ENCODE results near the gene GRIK4. TPM values are rescaled to one million over a fixed set of nuclear protein-coding genes. Genes with fewer than 3 reads are reported as not detected.
A peak's percentile ranks its signal among the peaks of the same experiment; 100 is the strongest.

GRIK4 gene
- total and polyA plus RNA-seq, 2 donors (not counting 3 experiments of a cell fraction or from before 2014, with no cell fraction given) = 0.81 to 1.6 TPM

DNA sequence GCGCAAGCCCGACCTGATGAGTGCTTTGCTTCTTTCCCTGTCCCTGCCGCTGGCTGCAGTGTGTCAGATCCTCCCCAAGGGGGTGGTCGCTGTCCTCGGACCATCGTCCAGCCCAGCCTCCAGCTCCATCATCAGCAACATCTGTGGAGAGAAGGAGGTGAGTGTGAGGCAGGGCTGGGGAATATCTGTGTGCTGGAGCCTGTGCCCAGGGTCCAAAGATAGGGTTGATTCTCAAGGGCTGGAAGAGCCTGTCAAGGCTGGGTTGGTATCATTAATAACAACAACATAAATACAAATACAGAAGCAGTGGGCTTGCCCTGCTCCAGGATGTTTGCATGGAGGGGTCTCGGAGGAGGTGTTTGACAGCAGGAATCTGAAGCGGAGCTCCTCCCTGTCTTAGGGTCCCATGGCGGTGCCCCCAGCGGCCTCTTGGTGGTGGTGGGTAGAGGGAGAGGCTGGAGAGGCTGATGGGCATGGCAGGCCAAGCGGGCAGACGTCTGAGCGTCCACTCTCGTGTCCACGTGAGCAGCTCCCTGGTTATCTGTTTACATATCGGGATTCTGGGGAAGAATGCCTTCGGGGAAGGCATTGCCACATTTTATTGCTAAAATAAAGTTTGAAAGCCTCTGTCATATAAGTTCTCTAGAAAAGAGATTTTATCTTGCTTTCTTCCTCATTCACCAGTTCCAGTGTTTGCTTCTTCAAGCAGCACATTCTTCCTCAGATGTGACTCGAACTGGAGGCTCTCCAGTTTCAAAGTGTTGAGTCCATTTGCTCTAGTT lies 304.0 kb downstream of the GRIK4 start:
- no peaks in the 10 kb centered on the region for H3K36me3 ChIP-seq (ENCODE audit: control insufficient read depth in 2 of 2, extremely low read depth in 1 of 2, insufficient read depth in 2 of 2, low read length in 2 of 2)
- peaks cover 3% of the 10 kb centered on the region for H3K4me1 ChIP-seq (ENCODE audit: control insufficient read depth, extremely low read depth, insufficient read depth, low read length)
- DNase-seq (ENCODE audit: low read depth, low spot score) = no peak
- H3K9me3 ChIP-seq (replicated peaks; ENCODE audit: control insufficient read depth, insufficient read depth, low read length) = no peaks in the 10 kb centered on the region
- H3K27me3 ChIP-seq (ENCODE audit: control insufficient read depth in 2 of 2, insufficient read depth in 2 of 2, low read length in 2 of 2) = no peaks in the 10 kb centered on the region
- no peaks in the 10 kb centered on the region for H3K79me2 ChIP-seq (ENCODE audit: control insufficient read depth, insufficient read depth, low read length)
- no peaks in the 10 kb centered on the region for H4K20me1 ChIP-seq (replicated peaks; ENCODE audit: control insufficient read depth, extremely low read depth, insufficient read depth, low read length)
- TF ChIP-seq GATA2 (IDR thresholded peaks at IDR 0.05; ENCODE audit: insufficient read depth, insufficient read length, low read depth, low read length) = no peak
- ChIA-PET POLR2A (no interaction called here), CTCF (interaction anchor here (1.6 kb wide), 1 partner anchor 14 kb away, joined by 5 read pairs; no protein-coding TSS in a partner anchor)
- dilution Hi-C loops (cut with MboI; ENCODE audit: extremely low pct_ligation_motif_present, low sequenced_read_pairs) (no loop called here), intact Hi-C loops (cut with micrococcal nuclease) (no loop called here)
- H3K4me3 ChIP-seq (replicated peaks in 1 of 3; ENCODE audit: insufficient read depth in 1 of 3, low read depth in 1 of 3, low read length in 3 of 3) = no peak overlapping the region
- no peak overlapping the region for H3K9ac ChIP-seq (replicated peaks; ENCODE audit: extremely low read depth, insufficient read depth, low read length)
- no peak for FAIRE-seq
- H2AFZ ChIP-seq (ENCODE audit: low read depth, low read length) = peak overlapping the region; percentile 18
- no peaks in the 10 kb centered on the region for H3K9me1 ChIP-seq (replicated peaks; ENCODE audit: control insufficient read depth, extremely low read depth, insufficient read depth, low read length)
- H3K27ac ChIP-seq (ENCODE audit: insufficient read depth, low read depth, low read length) = no peak overlapping the region
- H3K4me2 ChIP-seq (ENCODE audit: insufficient read depth, low read length) = no peak overlapping the region
- no TSS peak for BruUV-seq (replicated peaks)

DNA sequence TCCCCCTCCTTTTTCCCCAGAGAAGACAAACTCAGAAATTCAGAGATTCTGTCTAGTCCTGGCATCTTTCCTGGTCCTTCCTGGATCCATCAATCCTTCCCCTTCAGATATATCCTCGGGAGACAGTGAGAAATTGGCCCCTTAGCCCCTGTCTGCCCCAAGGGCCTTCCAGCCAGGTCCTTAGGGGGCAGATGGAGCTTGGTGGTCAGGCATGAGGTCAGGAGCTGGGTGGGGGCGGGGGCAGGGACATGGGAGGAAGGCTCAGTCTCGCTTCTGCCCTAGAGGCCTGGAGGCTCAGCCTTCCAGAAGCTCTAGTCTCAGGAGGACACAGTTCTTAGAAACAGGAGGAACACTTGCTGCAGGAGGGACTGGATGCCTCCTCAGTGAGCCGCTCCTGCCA lies 304.6 kb downstream of the GRIK4 start:
- ChIA-PET POLR2A (no interaction called here), CTCF (interaction anchor here (1.0 to 1.6 kb wide), 2 partner anchors 14 to 69 kb away, joined by 3 to 5 read pairs; no protein-coding TSS in a partner anchor)
- no peaks in the 10 kb centered on the region for H3K9me1 ChIP-seq (replicated peaks; ENCODE audit: control insufficient read depth, extremely low read depth, insufficient read depth, low read length)
- no peaks in the 10 kb centered on the region for H3K9me3 ChIP-seq (replicated peaks; ENCODE audit: control insufficient read depth, insufficient read depth, low read length)
- TF ChIP-seq FOS (IDR thresholded peaks at IDR 0.05; ENCODE audit: borderline replicate concordance, insufficient read depth, low read length) = no peak
- no peak for TF ChIP-seq EZH2 (IDR thresholded peaks at IDR 0.05; ENCODE audit: borderline replicate concordance, low read depth, low read length, severe bottlenecking)
- TF ChIP-seq, protein P1, sequence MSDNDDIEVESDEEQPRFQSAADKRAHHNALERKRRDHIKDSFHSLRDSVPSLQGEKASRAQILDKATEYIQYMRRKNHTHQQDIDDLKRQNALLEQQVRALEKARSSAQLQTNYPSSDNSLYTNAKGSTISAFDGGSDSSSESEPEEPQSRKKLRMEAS (IDR thresholded peaks at IDR 0.05; ENCODE audit: insufficient read depth, insufficient read length) = no peak
- no peak for TF ChIP-seq GATA2 (IDR thresholded peaks at IDR 0.05; ENCODE audit: insufficient read depth, insufficient read length, low read depth, low read length)
- TF ChIP-seq, protein P2, sequence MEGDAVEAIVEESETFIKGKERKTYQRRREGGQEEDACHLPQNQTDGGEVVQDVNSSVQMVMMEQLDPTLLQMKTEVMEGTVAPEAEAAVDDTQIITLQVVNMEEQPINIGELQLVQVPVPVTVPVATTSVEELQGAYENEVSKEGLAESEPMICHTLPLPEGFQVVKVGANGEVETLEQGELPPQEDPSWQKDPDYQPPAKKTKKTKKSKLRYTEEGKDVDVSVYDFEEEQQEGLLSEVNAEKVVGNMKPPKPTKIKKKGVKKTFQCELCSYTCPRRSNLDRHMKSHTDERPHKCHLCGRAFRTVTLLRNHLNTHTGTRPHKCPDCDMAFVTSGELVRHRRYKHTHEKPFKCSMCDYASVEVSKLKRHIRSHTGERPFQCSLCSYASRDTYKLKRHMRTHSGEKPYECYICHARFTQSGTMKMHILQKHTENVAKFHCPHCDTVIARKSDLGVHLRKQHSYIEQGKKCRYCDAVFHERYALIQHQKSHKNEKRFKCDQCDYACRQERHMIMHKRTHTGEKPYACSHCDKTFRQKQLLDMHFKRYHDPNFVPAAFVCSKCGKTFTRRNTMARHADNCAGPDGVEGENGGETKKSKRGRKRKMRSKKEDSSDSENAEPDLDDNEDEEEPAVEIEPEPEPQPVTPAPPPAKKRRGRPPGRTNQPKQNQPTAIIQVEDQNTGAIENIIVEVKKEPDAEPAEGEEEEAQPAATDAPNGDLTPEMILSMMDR (IDR thresholded peaks at IDR 0.05; ENCODE audit: extremely low read depth in 1 of 2, insufficient read depth in 1 of 2, low read depth in 1 of 2, low read length in 2 of 2) = no peak
- no peak for TF ChIP-seq POLR2A (IDR thresholded peaks at IDR 0.05; ENCODE audit: low read depth, low read length)
- no peak for TF ChIP-seq JUN (IDR thresholded peaks at IDR 0.05; ENCODE audit: borderline replicate concordance, insufficient read depth, insufficient read length, low read depth)
- no peak for TF ChIP-seq POLR2AphosphoS5 (IDR thresholded peaks at IDR 0.05; ENCODE audit: insufficient read depth, low read depth, low read length)
- TF ChIP-seq MYC (IDR thresholded peaks at IDR 0.05; ENCODE audit: low read depth, low read length) = no peak
- H3K4me1 ChIP-seq (ENCODE audit: control insufficient read depth, extremely low read depth, insufficient read depth, low read length) = peaks cover 3% of the 10 kb centered on the region
- H3K4me2 ChIP-seq (ENCODE audit: insufficient read depth, low read length) = no peak overlapping the region
- no peak overlapping the region for H3K27ac ChIP-seq (ENCODE audit: insufficient read depth, low read depth, low read length)
- BruUV-seq (replicated peaks) = no TSS peak
- FAIRE-seq = no peak
- no peaks in the 10 kb centered on the region for H3K27me3 ChIP-seq (ENCODE audit: control insufficient read depth in 2 of 2, insufficient read depth in 2 of 2, low read length in 2 of 2)
- dilution Hi-C loops (cut with MboI; ENCODE audit: extremely low pct_ligation_motif_present, low sequenced_read_pairs) = no loop called here
- H3K79me2 ChIP-seq (ENCODE audit: control insufficient read depth, insufficient read depth, low read length) = no peaks in the 10 kb centered on the region
- H3K4me3 ChIP-seq (replicated peaks in 1 of 3; ENCODE audit: insufficient read depth in 1 of 3, low read depth in 1 of 3, low read length in 3 of 3) = no peak overlapping the region
- no peak overlapping the region for H3K9ac ChIP-seq (replicated peaks; ENCODE audit: extremely low read depth, insufficient read depth, low read length)
- no peaks in the 10 kb centered on the region for H4K20me1 ChIP-seq (replicated peaks; ENCODE audit: control insufficient read depth, extremely low read depth, insufficient read depth, low read length)
- intact Hi-C loops (cut with micrococcal nuclease) = no loop called here
- no peaks in the 10 kb centered on the region for H3K36me3 ChIP-seq (ENCODE audit: control insufficient read depth in 2 of 2, extremely low read depth in 1 of 2, insufficient read depth in 2 of 2, low read length in 2 of 2)
- no peak for DNase-seq (ENCODE audit: low read depth, low spot score)
- no peak overlapping the region for H2AFZ ChIP-seq (ENCODE audit: low read depth, low read length)
